Measurements from ENCODE around the gene C19orf38. TPM values are rescaled to one million over a fixed set of nuclear protein-coding genes. Genes with fewer than 3 reads are reported as not detected.
A peak's percentile ranks its signal among the peaks of the same experiment; 100 is the strongest.

C19orf38 gene
- total RNA-seq, 1 donor from 2014 or later: 0.44 TPM

- Mint-ChIP-seq H3K9me3 (ENCODE audit: unreplicated experiment) (peaks cover 5% of the 10 kb centered on the region), H3K27me3 (ENCODE audit: unreplicated experiment) (no peaks in the 10 kb centered on the region), H3K4me3 (ENCODE audit: unreplicated experiment) (no peak overlapping the region), H3K4me1 (ENCODE audit: low read depth, unreplicated experiment) (peaks cover 3% of the 10 kb centered on the region), H3K36me3 (ENCODE audit: unreplicated experiment) (no peaks in the 10 kb centered on the region), H3K27ac (ENCODE audit: unreplicated experiment) (peak overlapping the region; percentile 50)
- peak; percentile 21 for TF ChIP-seq CTCF (IDR thresholded peaks at IDR 0.05; ENCODE audit: partially characterized antibody, unreplicated experiment)
- DNase-seq: no peak
Observed at GRCh38 chr19:10820173-10820572, 28.0 kb upstream of the C19orf38 start.

- Mint-ChIP-seq H3K36me3 (ENCODE audit: unreplicated experiment) (no peaks in the 10 kb centered on the region), H3K4me3 (ENCODE audit: unreplicated experiment) (no peak overlapping the region), H3K27me3 (ENCODE audit: unreplicated experiment) (peaks cover 3% of the 10 kb centered on the region), H3K4me1 (ENCODE audit: low read depth, unreplicated experiment) (peaks cover 3% of the 10 kb centered on the region), H3K9me3 (ENCODE audit: unreplicated experiment) (peaks cover 8% of the 10 kb centered on the region), H3K27ac (ENCODE audit: unreplicated experiment) (no peak overlapping the region)
- TF ChIP-seq CTCF (IDR thresholded peaks at IDR 0.05; ENCODE audit: partially characterized antibody, unreplicated experiment): no peak
- no peak for DNase-seq
Observed at GRCh38 chr19:10823690-10824089, 24.5 kb upstream of the C19orf38 start.

GRCh38 chr19:10826231-10826630, 22.0 kb upstream of the C19orf38 start:
- H3K27me3 Mint-ChIP-seq (ENCODE audit: unreplicated experiment): peaks cover 3% of the 10 kb centered on the region

GRCh38 chr19:10826846-10827245, 21.4 kb upstream of the C19orf38 start:
- Mint-ChIP-seq H3K27ac (ENCODE audit: unreplicated experiment) (no peak overlapping the region), H3K36me3 (ENCODE audit: unreplicated experiment) (no peaks in the 10 kb centered on the region), H3K27me3 (ENCODE audit: unreplicated experiment) (peaks cover 3% of the 10 kb centered on the region), H3K4me1 (ENCODE audit: low read depth, unreplicated experiment) (no peaks in the 10 kb centered on the region), H3K4me3 (ENCODE audit: unreplicated experiment) (no peak overlapping the region), H3K9me3 (ENCODE audit: unreplicated experiment) (peaks cover 7% of the 10 kb centered on the region)
- TF ChIP-seq CTCF (IDR thresholded peaks at IDR 0.05; ENCODE audit: partially characterized antibody, unreplicated experiment): no peak
- no peak for DNase-seq

More at GRCh38 chr19:10826231-10826630, 22.0 kb upstream of the C19orf38 start:
- H3K4me1 Mint-ChIP-seq (ENCODE audit: low read depth, unreplicated experiment): no peaks in the 10 kb centered on the region
- no peak for TF ChIP-seq CTCF (IDR thresholded peaks at IDR 0.05; ENCODE audit: partially characterized antibody, unreplicated experiment)
- DNase-seq: no peak
- H3K4me3 Mint-ChIP-seq (ENCODE audit: unreplicated experiment): no peak overlapping the region
- peaks cover 7% of the 10 kb centered on the region for H3K9me3 Mint-ChIP-seq (ENCODE audit: unreplicated experiment)
- H3K27ac Mint-ChIP-seq (ENCODE audit: unreplicated experiment): no peak overlapping the region
- no peaks in the 10 kb centered on the region for H3K36me3 Mint-ChIP-seq (ENCODE audit: unreplicated experiment)

- no peak for TF ChIP-seq CTCF (IDR thresholded peaks at IDR 0.05; ENCODE audit: partially characterized antibody, unreplicated experiment)
- Mint-ChIP-seq H3K27ac (ENCODE audit: unreplicated experiment) (no peak overlapping the region), H3K27me3 (ENCODE audit: unreplicated experiment) (peaks cover 3% of the 10 kb centered on the region), H3K36me3 (ENCODE audit: unreplicated experiment) (no peaks in the 10 kb centered on the region), H3K4me1 (ENCODE audit: low read depth, unreplicated experiment) (no peaks in the 10 kb centered on the region), H3K4me3 (ENCODE audit: unreplicated experiment) (no peak overlapping the region), H3K9me3 (ENCODE audit: unreplicated experiment) (peaks cover 10% of the 10 kb centered on the region)
- no peak for DNase-seq
Observed at GRCh38 chr19:10828981-10829821, 19.0 kb upstream of the C19orf38 start.

Measured in glutamatergic neuron (in vitro differentiated cells).